SK-N-SH treated with all-trans-retinoic acid at 6 μM for 48 hours (cell line): ENCODE measurements around the gene TBXAS1.

ENCODE experiments used
- ARNTL ChIP-seq: fragments of 450-650 bp; formaldehyde crosslinking; IDR thresholded peaks from 2 replicates; pipeline ENCODE4 v1.5.0; 2020; ENCODE audit warnings: low read depth, mild to moderate bottlenecking, moderate library complexity, borderline replicate concordance
- ESRRG ChIP-seq: fragments of 250-450 bp; sonication (Bioruptor Pico); IDR thresholded peaks from 2 replicates; pipeline ENCODE4 v1.6.1; 2021; ENCODE audit warnings: mild to moderate bottlenecking
- ZFP3 ChIP-seq: fragments of 250-450 bp; sonication (Bioruptor Pico); IDR thresholded peaks from 2 replicates; pipeline ENCODE4 v1.5.0; 2020; ENCODE audit warnings: mild to moderate bottlenecking, moderate library complexity
- ZNF565 ChIP-seq: fragments of 450-650 bp; formaldehyde crosslinking; conservative IDR thresholded peaks from 2 replicates; pipeline ENCODE4 v1.5.0; 2020; ENCODE audit warnings: low read depth, mild to moderate bottlenecking, moderate library complexity
- TF ChIP-seq, protein P1 (sequence below): fragments of 250-450 bp; sonication (Bioruptor Pico); IDR thresholded peaks from 2 replicates; pipeline ENCODE4 v1.8.0; 2020; ENCODE audit warnings: mild to moderate bottlenecking, moderate library complexity, borderline replicate concordance
- TF ChIP-seq, protein P2 (sequence below): fragments of 250-450 bp; sonication (Bioruptor Pico); IDR thresholded peaks from 2 replicates; pipeline ENCODE4 v1.5.1; 2020; ENCODE audit warnings: low read depth, mild to moderate bottlenecking, moderate library complexity

DNA sequence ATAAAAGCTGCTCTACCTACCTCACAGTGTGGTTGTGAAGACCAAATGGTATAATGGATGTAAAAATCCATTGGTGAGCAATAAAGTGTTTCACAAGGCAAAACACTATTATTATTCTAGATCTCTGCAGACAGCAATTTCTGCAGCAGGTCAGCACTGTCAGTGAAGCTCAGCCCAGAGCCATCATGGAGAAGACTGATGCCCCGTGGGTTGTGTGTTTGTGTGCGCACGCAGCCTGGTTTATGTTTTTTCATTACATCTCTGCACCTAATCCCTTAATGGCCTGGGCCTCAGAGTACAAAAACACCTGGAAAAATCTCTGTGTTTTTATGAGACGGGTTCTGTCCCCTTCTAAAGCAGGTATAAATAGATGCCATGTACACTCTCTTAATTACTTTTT, 169.5 kb downstream of the TBXAS1 start:
- TF ChIP-seq, protein P1, sequence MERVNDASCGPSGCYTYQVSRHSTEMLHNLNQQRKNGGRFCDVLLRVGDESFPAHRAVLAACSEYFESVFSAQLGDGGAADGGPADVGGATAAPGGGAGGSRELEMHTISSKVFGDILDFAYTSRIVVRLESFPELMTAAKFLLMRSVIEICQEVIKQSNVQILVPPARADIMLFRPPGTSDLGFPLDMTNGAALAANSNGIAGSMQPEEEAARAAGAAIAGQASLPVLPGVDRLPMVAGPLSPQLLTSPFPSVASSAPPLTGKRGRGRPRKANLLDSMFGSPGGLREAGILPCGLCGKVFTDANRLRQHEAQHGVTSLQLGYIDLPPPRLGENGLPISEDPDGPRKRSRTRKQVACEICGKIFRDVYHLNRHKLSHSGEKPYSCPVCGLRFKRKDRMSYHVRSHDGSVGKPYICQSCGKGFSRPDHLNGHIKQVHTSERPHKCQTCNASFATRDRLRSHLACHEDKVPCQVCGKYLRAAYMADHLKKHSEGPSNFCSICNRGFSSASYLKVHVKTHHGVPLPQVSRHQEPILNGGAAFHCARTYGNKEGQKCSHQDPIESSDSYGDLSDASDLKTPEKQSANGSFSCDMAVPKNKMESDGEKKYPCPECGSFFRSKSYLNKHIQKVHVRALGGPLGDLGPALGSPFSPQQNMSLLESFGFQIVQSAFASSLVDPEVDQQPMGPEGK, result no peak
- TF ChIP-seq ARNTL (CRISPR knock-in tag) (no peak), ESRRG (no peak), ZNF565 (CRISPR knock-in tag) (no peak), ZFP3 (no peak)
- TF ChIP-seq, protein P2, sequence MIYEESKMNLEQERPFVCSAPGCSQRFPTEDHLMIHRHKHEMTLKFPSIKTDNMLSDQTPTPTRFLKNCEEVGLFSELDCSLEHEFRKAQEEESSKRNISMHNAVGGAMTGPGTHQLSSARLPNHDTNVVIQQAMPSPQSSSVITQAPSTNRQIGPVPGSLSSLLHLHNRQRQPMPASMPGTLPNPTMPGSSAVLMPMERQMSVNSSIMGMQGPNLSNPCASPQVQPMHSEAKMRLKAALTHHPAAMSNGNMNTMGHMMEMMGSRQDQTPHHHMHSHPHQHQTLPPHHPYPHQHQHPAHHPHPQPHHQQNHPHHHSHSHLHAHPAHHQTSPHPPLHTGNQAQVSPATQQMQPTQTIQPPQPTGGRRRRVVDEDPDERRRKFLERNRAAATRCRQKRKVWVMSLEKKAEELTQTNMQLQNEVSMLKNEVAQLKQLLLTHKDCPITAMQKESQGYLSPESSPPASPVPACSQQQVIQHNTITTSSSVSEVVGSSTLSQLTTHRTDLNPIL (CRISPR knock-in tag), result no peak
